ENCODE measurements around the gene TRIM54.
"Not testable (repeated sequence)": the region's sequence is repeated elsewhere in the genome, so short reads cannot be mapped to it uniquely, and the experiment has no call there.

The TRIM54 gene

DNA sequence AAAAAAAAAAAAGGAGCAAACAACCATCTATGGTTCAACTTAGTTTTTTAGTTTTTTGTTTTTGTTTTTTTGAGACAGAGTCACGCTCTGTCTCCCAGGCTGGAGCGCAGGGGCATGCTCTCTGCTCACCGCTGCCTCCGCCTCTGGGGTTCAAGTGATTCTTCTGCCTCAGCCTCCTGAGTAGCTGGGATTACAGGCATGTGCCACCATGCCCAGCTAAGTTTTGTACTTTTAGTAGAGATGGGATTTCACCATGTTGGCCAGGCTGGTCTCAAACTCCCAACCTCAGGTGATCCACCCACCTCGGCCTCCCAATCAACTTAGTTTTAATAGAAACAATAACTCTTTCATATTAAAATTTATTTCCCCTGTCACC is 71.1 kb downstream of the TRIM54 start:
- not testable (repeated sequence) for H3K36me3 ChIP-seq (ENCODE audit: control insufficient read depth in 2 of 2, insufficient read depth in 2 of 2, low read length in 2 of 2); H3K9ac ChIP-seq (ENCODE audit: low read depth in 1 of 2, low read length in 2 of 2); H3K27ac ChIP-seq (ENCODE audit: low read depth in 2 of 2, low read length in 2 of 2); H3K9me3 ChIP-seq (ENCODE audit: control insufficient read depth in 2 of 2, low read length in 2 of 2); H3K27me3 ChIP-seq (ENCODE audit: control insufficient read depth in 2 of 2, insufficient read depth in 2 of 2, low read length in 2 of 2); H3K4me3 ChIP-seq (ENCODE audit: low read length in 2 of 2)
- peaks cover 13 to 17% of the 10 kb centered on the region in 2 donors for H3K4me1 ChIP-seq (ENCODE audit: control insufficient read depth in 2 of 2, insufficient read depth in 2 of 2, low read length in 2 of 2)

DNA sequence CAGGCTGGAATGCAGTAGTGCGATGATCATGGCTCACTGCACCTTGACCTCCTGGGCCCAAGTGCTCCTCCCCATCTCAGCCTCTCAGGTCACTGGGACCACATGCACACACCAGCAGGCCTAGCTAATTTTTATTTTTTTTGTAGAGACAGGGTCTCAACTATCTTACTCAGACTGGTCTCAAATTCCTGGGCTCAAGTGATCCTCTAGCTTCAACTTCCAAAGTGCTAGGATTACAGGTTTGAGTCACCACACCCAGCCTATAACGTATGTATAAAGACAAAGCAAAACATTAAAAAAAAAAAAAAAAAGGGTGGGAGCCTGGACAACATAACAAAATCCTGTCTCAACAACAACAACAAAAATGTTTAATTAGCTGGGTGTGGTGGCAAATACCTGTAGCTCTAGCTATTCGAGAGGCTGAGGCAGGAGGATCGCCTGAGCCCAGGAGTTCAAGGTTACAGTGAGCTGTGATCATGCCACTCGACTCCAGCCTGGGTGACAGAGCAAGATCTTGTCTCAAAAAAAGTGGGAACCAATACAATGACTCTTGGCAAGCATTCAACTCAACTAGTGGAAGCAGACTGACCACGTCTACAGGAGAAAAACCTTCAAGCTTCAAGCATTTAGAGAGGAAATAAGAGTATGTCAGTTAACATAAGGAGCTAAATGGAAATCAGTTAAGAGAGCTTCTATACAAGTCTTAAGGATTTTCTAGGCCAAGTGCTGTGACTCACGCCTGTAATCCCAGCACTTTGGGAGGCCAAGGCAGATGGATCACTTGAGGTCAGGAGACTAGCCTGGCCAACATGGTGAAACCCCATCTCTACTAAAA is 71.8 kb downstream of the TRIM54 start:
- peak overlapping the region in 1 of 2 donors; percentile 32 for H3K27ac ChIP-seq (ENCODE audit: low read depth in 2 of 2, low read length in 2 of 2)
- H3K9me3 ChIP-seq (ENCODE audit: control insufficient read depth in 2 of 2, low read length in 2 of 2) = no peaks in the 10 kb centered on the region
- no peaks in the 10 kb centered on the region for H3K36me3 ChIP-seq (ENCODE audit: control insufficient read depth in 2 of 2, insufficient read depth in 2 of 2, low read length in 2 of 2)
- H3K4me3 ChIP-seq (ENCODE audit: low read length in 2 of 2) = no peak overlapping the region
- peaks cover 13 to 17% of the 10 kb centered on the region in 2 donors for H3K4me1 ChIP-seq (ENCODE audit: control insufficient read depth in 2 of 2, insufficient read depth in 2 of 2, low read length in 2 of 2)
- no peaks in the 10 kb centered on the region for H3K27me3 ChIP-seq (ENCODE audit: control insufficient read depth in 2 of 2, insufficient read depth in 2 of 2, low read length in 2 of 2)
- H3K9ac ChIP-seq (ENCODE audit: low read depth in 1 of 2, low read length in 2 of 2) = no peak overlapping the region

DNA sequence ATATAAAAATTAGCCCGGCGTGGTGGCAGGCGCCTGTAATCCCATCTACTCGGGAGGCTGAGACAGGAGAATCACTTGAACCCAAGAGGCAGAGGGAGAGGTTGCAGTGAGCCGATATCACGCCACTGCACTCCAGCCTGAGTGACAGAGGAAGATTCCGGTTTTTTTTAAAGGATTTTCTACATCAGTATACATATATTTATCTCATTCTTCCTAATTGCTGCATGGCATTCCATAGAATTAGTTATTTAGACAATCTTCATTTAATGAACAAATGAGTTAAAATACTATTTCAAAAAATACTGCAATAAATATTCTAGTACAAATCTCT is 72.3 kb downstream of the TRIM54 start:
- no peaks in the 10 kb centered on the region for H3K9me3 ChIP-seq (ENCODE audit: control insufficient read depth in 2 of 2, low read length in 2 of 2)
- H3K9ac ChIP-seq (ENCODE audit: low read depth in 1 of 2, low read length in 2 of 2) = no peak overlapping the region
- H3K27me3 ChIP-seq (ENCODE audit: control insufficient read depth in 2 of 2, insufficient read depth in 2 of 2, low read length in 2 of 2) = no peaks in the 10 kb centered on the region
- H3K4me3 ChIP-seq (ENCODE audit: low read length in 2 of 2) = no peak overlapping the region
- H3K27ac ChIP-seq (ENCODE audit: low read depth in 2 of 2, low read length in 2 of 2) = peak overlapping the region in 1 of 2 donors; percentile 32
- no peaks in the 10 kb centered on the region for H3K36me3 ChIP-seq (ENCODE audit: control insufficient read depth in 2 of 2, insufficient read depth in 2 of 2, low read length in 2 of 2)
- H3K4me1 ChIP-seq (ENCODE audit: control insufficient read depth in 2 of 2, insufficient read depth in 2 of 2, low read length in 2 of 2) = peaks cover 13 to 17% of the 10 kb centered on the region in 2 donors

DNA sequence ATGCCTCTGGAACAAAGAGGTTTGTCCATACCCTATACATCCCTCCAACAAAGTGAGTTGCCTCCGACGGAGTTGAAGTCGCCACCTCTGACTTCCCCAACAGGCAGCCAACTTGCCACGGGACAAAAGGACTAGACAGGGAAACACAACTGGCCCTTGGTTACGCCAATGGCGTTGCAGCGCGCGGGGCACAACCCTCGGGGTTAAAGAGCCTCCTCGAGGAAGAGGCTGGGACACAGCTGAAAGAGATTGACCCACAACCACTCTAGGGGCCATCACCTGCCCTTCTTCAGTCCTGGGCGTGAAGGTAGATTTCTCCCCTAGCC is 73.8 kb downstream of the TRIM54 start:
- Histone ChIP-seq H3K9ac (ENCODE audit: low read depth in 1 of 2, low read length in 2 of 2) (peak overlapping the region; percentile 84 to 95), H3K4me1 (ENCODE audit: control insufficient read depth in 2 of 2, insufficient read depth in 2 of 2, low read length in 2 of 2) (peaks cover 13 to 17% of the 10 kb centered on the region in 2 donors), H3K27me3 (ENCODE audit: control insufficient read depth in 2 of 2, insufficient read depth in 2 of 2, low read length in 2 of 2) (no peaks in the 10 kb centered on the region), H3K9me3 (ENCODE audit: control insufficient read depth in 2 of 2, low read length in 2 of 2) (no peaks in the 10 kb centered on the region), H3K36me3 (ENCODE audit: control insufficient read depth in 2 of 2, insufficient read depth in 2 of 2, low read length in 2 of 2) (no peaks in the 10 kb centered on the region), H3K27ac (ENCODE audit: low read depth in 2 of 2, low read length in 2 of 2) (peak overlapping the region; percentile 91 to 97), H3K4me3 (ENCODE audit: low read length in 2 of 2) (peak overlapping the region; percentile 83 to 99)

DNA sequence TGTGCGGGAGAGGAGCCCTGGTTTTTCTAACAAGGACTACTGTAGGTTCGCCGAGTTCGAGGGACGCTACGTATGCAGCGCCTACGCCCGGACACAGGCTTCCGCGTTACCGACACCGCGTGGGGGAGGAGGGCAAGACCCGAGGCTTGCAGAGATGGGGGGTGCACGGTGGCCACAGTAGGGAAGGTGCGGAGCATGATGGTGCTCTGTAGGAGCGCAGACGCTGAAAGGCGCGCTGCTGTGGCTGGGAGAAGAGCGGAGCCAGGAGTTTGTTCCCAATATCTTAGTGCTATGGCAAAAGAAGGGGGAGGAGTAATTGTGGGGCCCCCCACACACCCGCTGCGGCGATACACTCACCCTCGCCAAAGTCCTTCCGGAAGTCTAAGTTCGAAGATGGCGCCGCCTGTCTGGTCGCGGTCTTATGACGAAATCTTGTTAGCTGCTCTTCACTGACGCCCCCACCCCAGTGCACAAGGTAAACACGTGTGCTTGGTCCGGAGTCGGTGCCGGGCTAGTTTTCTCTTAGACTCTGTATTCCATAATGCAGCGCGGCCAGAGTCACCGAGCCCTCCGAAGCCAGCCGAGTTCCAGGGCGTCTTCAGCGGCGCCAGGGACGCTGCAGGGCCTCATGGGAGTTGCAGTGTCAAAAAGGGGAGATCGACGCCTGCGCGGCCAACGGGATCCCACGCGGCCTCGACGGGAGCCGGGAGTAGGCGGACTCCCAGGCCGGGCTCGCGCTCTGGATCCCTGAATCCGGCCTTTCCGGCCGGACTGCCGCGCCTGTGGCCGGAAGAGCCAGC is 74.4 kb downstream of the TRIM54 start, which contains the start of gene GTF3C2:
GTF3C2 (minus strand) TSS at position 383 of the 800 bp plus-strand sequence. CDS start 13,210 bp downstream, outside the sequence.
- Histone ChIP-seq H3K4me3 (ENCODE audit: low read length in 2 of 2) (peak within 1 kb of the TSS; percentile 83 to 99), H3K36me3 (ENCODE audit: control insufficient read depth in 2 of 2, insufficient read depth in 2 of 2, low read length in 2 of 2) (no peaks in the 10 kb centered on the region), H3K9ac (ENCODE audit: low read depth in 1 of 2, low read length in 2 of 2) (peak within 1 kb of the TSS; percentile 84 to 95), H3K27me3 (ENCODE audit: control insufficient read depth in 2 of 2, insufficient read depth in 2 of 2, low read length in 2 of 2) (no peaks in the 10 kb centered on the region), H3K4me1 (ENCODE audit: control insufficient read depth in 2 of 2, insufficient read depth in 2 of 2, low read length in 2 of 2) (peaks cover 13 to 17% of the 10 kb centered on the region in 2 donors), H3K27ac (ENCODE audit: low read depth in 2 of 2, low read length in 2 of 2) (peak within 1 kb of the TSS; percentile 91 to 97), H3K9me3 (ENCODE audit: control insufficient read depth in 2 of 2, low read length in 2 of 2) (no peaks in the 10 kb centered on the region)

All from mucosa of rectum (tissue), 2 donors.